WERI-Rb-1 (cell line): ENCODE measurements around the gene MTUS2.

Experiments used
- DNase-seq: peaks from one replicate; pipeline ENCODE4 v3.0.0-alpha.2; 2020
- H3K27ac ChIP-seq: fragments of 250-450 bp; sonication (Bioruptor Pico); 2 replicates; pipeline ENCODE4 v1.5.1; 2020; ENCODE audit warnings: mild to moderate bottlenecking, moderate library complexity
- H3K27me3 ChIP-seq: fragments of 250-450 bp; sonication (Bioruptor Pico); 2 replicates; pipeline ENCODE4 v1.5.1; 2021; ENCODE audit warnings: mild to moderate bottlenecking, low read depth, moderate library complexity; ENCODE audit not compliant: insufficient read depth, severe bottlenecking
- H3K36me3 ChIP-seq: fragments of 250-450 bp; sonication (Bioruptor Pico); 2 replicates; pipeline ENCODE4 v1.5.1; 2020; ENCODE audit warnings: mild to moderate bottlenecking, moderate library complexity
- H3K4me3 ChIP-seq: 2 replicates; pipeline ENCODE4 v1.5.1; 2011; ENCODE audit warnings: low read depth, mild to moderate bottlenecking, control low read depth, low read length
- H3K9me3 ChIP-seq: fragments of 250-450 bp; sonication (Bioruptor Pico); 2 replicates; pipeline ENCODE4 v1.5.1; 2021; ENCODE audit warnings: mild to moderate bottlenecking, moderate library complexity; ENCODE audit not compliant: severe bottlenecking
- TF ChIP-seq, protein P1 (sequence below): IDR thresholded peaks from 2 replicates; pipeline ENCODE4 v1.5.1; 2011; ENCODE audit warnings: low read depth, mild to moderate bottlenecking, control low read depth, inconsistent platforms, low read length

The MTUS2 gene

DNA sequence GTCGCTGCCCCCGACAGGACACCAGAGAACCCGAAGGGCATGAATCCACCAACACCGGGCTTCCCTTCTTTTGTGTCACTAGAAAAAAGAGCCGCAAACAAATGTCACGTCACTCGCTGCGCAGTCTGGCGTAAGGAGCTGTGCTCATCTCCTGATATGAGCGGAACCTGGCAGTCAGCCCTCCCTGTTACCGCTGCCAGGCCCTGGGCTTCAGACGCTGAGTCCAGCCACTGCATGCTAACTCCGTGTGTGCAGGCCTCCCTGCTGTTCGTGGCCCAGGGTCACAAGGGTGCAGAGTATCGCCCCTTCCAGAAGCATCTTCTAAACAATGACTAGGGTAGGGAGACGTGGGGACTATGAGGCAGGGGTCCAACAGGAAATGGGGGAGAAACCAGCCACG is 704.0 kb downstream of the MTUS2 start:
- H3K36me3 ChIP-seq: peaks cover 6% of the 10 kb centered on the region; the same call in 1 of the 2 replicates
- no peaks in the 10 kb centered on the region for H3K27me3 ChIP-seq
- no peak for DNase-seq
- TF ChIP-seq, protein P1, sequence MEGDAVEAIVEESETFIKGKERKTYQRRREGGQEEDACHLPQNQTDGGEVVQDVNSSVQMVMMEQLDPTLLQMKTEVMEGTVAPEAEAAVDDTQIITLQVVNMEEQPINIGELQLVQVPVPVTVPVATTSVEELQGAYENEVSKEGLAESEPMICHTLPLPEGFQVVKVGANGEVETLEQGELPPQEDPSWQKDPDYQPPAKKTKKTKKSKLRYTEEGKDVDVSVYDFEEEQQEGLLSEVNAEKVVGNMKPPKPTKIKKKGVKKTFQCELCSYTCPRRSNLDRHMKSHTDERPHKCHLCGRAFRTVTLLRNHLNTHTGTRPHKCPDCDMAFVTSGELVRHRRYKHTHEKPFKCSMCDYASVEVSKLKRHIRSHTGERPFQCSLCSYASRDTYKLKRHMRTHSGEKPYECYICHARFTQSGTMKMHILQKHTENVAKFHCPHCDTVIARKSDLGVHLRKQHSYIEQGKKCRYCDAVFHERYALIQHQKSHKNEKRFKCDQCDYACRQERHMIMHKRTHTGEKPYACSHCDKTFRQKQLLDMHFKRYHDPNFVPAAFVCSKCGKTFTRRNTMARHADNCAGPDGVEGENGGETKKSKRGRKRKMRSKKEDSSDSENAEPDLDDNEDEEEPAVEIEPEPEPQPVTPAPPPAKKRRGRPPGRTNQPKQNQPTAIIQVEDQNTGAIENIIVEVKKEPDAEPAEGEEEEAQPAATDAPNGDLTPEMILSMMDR: no peak
- H3K4me3 ChIP-seq: no peak overlapping the region
- no peaks in the 10 kb centered on the region for H3K9me3 ChIP-seq
- H3K27ac ChIP-seq: no peak overlapping the region

DNA sequence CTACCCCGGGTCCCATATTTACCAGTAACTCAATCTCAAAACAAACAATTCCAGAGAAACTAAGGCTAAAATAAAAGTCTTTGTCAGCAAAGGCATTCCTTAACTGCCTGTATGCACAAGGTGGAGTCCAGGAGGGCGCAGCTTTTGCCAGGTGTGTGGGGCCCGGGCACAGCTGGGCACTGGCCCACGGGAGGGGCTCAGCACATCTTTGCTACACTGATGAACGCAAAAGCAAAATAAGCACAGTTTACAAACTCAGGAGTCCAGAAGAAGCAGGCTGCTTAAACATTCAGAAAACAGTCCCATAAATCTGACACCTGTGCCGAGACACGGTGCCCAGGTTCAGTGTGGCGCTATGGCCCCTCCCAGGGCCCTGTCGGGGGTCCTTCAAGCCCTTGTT is 704.5 kb downstream of the MTUS2 start:
- Histone ChIP-seq H3K9me3 (no peaks in the 10 kb centered on the region), H3K4me3 (no peak overlapping the region), H3K36me3 (peaks cover 6% of the 10 kb centered on the region; the same call in 1 of the 2 replicates), H3K27me3 (no peaks in the 10 kb centered on the region), H3K27ac (no peak overlapping the region)
- TF ChIP-seq, protein P1: no peak
- DNase-seq: no peak

DNA sequence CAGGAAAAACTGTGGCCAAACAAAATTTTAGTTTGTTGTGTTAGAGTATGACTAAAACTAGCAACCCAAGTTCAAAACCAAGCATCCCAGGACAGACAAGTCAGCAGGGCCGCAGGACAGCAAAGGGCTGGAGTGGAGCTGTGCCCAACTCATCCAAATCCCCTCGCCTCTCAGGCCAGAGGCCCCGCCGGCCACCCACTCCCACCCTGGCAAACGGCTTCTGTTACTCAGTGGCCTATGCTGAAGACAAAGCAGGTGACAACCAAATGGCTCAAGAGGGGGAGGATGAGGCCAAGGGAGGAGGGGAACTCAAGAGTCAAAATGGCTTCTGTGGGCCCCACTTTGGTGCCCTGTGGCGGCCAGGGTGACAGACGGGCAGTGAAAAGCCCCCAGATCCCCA is 705.6 kb downstream of the MTUS2 start:
- no peak for DNase-seq
- Histone ChIP-seq H3K27me3 (no peaks in the 10 kb centered on the region), H3K27ac (no peak overlapping the region), H3K4me3 (no peak overlapping the region), H3K9me3 (no peaks in the 10 kb centered on the region), H3K36me3 (peaks cover 6% of the 10 kb centered on the region; the same call in 1 of the 2 replicates)
- TF ChIP-seq, protein P1: no peak

DNA sequence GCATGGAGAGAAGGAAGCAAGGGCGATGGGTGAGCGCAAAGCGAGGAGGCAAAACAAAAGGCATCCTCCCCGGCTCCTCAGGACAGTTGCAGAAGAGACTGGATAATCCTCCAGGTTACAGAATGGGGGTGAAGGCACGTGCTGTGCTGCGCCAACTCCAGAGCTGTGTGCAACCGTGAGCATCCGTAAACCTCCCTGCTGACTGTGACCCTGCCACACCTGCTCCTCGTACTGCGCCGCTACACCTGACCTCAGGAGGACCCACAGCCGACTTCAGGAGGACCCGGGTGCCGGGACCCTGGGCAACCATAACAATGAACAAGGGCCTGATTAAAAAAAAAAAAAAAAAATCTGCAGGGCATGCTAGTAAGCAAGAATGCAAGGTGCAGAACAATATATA is 706.6 kb downstream of the MTUS2 start:
- Histone ChIP-seq H3K27me3 (no peaks in the 10 kb centered on the region), H3K27ac (no peak overlapping the region), H3K36me3 (peaks cover 6% of the 10 kb centered on the region; the same call in 1 of the 2 replicates), H3K4me3 (no peak overlapping the region), H3K9me3 (no peaks in the 10 kb centered on the region)
- TF ChIP-seq, protein P1: no peak
- DNase-seq: no peak

DNA sequence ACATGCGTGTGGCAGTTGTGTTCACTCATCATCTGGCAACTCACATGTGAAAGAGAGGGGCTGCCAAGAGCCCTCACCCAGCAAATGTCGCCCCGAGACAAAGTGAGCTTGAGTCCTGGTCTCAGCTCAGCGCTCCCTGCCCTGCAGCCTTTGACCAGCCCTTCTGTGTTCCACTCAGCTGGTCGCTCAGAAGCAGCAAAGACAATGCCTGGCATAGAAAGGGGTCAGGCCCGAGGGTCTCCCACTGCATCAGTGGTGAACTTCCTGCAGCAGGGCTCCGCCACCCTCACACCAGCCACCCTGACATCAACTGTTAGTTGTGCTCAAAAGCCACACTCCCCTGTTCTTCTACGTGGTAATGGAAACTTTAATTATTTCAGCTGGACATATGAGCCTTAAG is 707.4 kb downstream of the MTUS2 start:
- no peaks in the 10 kb centered on the region for H3K27me3 ChIP-seq
- no peak overlapping the region for H3K4me3 ChIP-seq
- H3K27ac ChIP-seq: no peak overlapping the region
- DNase-seq: no peak
- peaks cover 6% of the 10 kb centered on the region; the same call in 1 of the 2 replicates for H3K36me3 ChIP-seq
- TF ChIP-seq, protein P1: no peak
- H3K9me3 ChIP-seq: no peaks in the 10 kb centered on the region

DNA sequence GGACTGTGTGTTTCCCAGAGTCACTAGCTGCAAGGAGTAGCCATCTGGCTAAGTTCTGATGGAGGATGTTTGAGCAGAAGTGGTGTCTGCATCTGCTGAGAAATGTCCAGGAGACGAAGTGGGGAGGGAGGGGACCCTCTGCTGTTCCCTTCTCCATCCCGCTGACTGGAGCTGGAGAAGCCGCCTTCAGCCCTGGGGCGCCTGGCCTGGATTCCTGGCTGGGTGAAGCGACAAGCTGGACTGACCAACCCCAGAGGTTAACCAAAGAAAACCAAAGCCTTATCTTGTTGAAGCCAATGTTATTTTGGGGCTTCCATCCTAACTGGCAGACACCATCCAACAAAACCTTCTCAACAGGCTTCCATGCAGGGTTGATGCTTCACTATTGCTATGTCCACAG is 707.8 kb downstream of the MTUS2 start:
- H3K27ac ChIP-seq: no peak overlapping the region
- no peak for DNase-seq
- no peak overlapping the region for H3K4me3 ChIP-seq
- H3K36me3 ChIP-seq: peaks cover 2% of the 10 kb centered on the region; the same call in 1 of the 2 replicates
- no peaks in the 10 kb centered on the region for H3K27me3 ChIP-seq
- TF ChIP-seq, protein P1: no peak
- no peaks in the 10 kb centered on the region for H3K9me3 ChIP-seq
